ENCODE results near the gene RAD23A.

Gene RAD23A

DNA sequence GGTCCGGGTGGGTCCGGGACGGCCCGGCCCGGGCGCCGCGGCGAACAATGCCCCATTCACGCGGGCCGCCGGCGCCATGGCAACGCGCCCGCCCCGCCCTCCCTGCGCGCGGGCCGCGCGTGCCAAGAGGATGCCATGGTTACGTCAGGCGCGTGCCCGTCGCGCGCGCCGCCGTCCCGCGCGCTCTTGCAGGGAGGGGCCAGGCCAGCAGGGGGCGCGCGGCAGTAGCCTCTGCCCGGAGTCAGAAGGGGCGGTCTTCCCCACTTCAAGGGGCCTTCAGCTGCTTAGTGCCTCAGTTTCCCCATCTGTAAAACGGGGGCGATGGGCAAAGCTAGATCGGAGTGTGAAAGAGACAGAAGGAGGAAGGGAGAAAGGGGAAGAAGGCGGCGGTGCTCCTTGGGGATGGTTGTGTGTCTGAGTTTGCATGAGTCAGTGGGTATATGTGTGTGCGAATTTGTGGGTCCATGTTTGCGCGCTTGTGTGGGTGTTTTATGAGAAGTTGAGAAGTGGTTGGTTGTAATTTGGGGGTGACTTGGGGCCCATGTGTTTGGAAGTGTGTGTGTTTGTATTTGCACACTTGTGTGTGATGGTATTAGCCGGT, 38.0 kb downstream of the RAD23A start:
- H3K9me3 ChIP-seq (ENCODE audit: control insufficient read depth, insufficient read depth, low read length), result no peaks in the 10 kb centered on the region
- H3K9ac ChIP-seq (ENCODE audit: low read depth, low read length), result no peak overlapping the region
- peaks cover 2% of the 10 kb centered on the region for H3K4me1 ChIP-seq (ENCODE audit: control insufficient read depth, insufficient read depth, low read length)
- no peaks in the 10 kb centered on the region for H3K36me3 ChIP-seq (ENCODE audit: control insufficient read depth, insufficient read depth, low read length)
- H3K4me3 ChIP-seq (ENCODE audit: low read depth, low read length), result peak overlapping the region; percentile 35
- H3K27me3 ChIP-seq (ENCODE audit: control insufficient read depth, insufficient read depth, low read length), result peaks cover 51% of the 10 kb centered on the region

DNA sequence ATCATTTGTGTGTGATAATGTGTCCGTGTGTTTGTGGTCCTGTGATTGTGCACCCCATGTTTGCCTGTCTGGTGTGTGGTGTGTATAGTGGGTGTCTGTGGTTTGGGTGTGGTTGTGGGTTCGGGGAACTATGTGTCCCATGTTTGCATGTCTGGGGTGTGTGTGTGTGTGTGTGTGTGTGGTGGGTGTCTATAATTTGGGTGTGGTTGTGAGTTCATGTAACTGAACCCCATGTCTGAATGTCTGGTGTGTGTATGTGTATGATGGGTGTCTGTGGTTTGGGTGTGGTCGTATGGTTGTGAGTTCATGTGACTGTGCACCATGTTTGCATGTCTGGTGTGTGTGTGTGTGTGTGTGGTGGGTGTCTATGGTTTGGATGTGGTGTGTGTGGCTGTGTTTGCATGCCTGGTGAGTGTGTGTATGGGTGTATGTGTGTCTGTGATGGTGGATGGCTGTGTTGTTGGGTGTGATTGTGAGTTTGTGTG, 38.5 kb downstream of the RAD23A start:
- Histone ChIP-seq H3K9me3 (ENCODE audit: control insufficient read depth, insufficient read depth, low read length) (no peaks in the 10 kb centered on the region), H3K27me3 (ENCODE audit: control insufficient read depth, insufficient read depth, low read length) (peaks cover 55% of the 10 kb centered on the region), H3K36me3 (ENCODE audit: control insufficient read depth, insufficient read depth, low read length) (no peaks in the 10 kb centered on the region), H3K4me3 (ENCODE audit: low read depth, low read length) (no peak overlapping the region), H3K9ac (ENCODE audit: low read depth, low read length) (no peak overlapping the region), H3K4me1 (ENCODE audit: control insufficient read depth, insufficient read depth, low read length) (peaks cover 2% of the 10 kb centered on the region)

DNA sequence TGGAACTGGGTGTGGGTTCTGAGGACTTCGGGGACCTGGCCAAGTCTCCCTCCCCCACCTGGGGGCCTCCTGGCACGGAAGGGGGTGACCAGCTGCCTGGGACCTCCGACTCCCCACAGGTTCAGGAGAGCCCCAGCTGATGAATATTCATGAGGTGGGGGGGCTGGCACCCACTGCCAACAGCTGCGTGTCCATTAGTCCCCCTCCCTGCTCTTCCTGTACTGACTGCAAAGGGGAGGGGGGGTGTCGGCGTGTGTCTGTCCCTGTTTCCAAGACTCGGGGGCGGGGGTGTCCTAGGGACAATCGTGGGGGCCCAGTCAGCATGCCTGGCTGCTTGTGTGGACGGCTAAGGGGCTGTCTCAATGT, 39.0 kb downstream of the RAD23A start:
- H3K27me3 ChIP-seq (ENCODE audit: control insufficient read depth, insufficient read depth, low read length), result peaks cover 59% of the 10 kb centered on the region
- no peak overlapping the region for H3K9ac ChIP-seq (ENCODE audit: low read depth, low read length)
- no peak overlapping the region for H3K4me3 ChIP-seq (ENCODE audit: low read depth, low read length)

DNA sequence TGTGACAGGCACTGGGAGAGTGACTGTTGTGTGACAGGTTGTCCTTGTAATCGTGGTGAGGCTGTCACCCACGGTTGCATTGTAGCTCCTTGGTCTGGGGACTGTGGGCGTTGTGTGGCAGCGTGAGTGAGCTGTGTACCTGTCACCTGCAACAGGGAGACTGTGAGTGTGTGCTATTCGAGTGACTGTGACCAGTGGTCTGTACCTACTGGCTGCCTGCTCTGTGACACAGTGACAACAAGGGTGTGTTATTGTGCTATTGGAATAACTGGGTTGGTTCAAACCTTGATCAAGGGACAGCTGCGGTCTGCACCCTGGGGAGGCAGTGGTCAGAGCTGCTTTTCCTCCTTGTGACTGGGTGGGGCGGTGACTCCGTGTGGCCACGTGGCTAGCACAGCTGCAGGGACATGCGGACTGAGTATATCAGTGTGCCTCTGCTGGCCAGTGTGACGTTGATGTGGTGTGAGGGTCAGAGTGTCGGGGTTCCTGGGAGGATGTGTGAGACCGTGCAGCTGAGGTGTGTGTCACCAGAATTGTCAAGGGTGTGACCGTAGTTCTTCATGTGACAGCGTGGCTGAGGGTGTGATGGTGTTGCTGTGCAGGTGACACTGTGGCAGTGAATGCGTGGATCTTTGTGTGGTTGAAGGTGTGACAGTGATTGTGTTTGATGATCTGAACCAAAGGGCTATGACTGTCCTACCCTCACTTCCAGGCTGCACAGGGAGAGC, 39.6 kb downstream of the RAD23A start:
- Histone ChIP-seq H3K4me3 (ENCODE audit: low read depth, low read length) (peak overlapping the region; percentile 8), H3K4me1 (ENCODE audit: control insufficient read depth, insufficient read depth, low read length) (peaks cover 2% of the 10 kb centered on the region), H3K9me3 (ENCODE audit: control insufficient read depth, insufficient read depth, low read length) (no peaks in the 10 kb centered on the region), H3K27me3 (ENCODE audit: control insufficient read depth, insufficient read depth, low read length) (peaks cover 64% of the 10 kb centered on the region), H3K9ac (ENCODE audit: low read depth, low read length) (no peak overlapping the region), H3K36me3 (ENCODE audit: control insufficient read depth, insufficient read depth, low read length) (no peaks in the 10 kb centered on the region)

More for the DNA sequence above, 39.0 kb downstream of the RAD23A start:
- Histone ChIP-seq H3K4me1 (ENCODE audit: control insufficient read depth, insufficient read depth, low read length) (peaks cover 2% of the 10 kb centered on the region), H3K36me3 (ENCODE audit: control insufficient read depth, insufficient read depth, low read length) (no peaks in the 10 kb centered on the region), H3K9me3 (ENCODE audit: control insufficient read depth, insufficient read depth, low read length) (no peaks in the 10 kb centered on the region)

DNA sequence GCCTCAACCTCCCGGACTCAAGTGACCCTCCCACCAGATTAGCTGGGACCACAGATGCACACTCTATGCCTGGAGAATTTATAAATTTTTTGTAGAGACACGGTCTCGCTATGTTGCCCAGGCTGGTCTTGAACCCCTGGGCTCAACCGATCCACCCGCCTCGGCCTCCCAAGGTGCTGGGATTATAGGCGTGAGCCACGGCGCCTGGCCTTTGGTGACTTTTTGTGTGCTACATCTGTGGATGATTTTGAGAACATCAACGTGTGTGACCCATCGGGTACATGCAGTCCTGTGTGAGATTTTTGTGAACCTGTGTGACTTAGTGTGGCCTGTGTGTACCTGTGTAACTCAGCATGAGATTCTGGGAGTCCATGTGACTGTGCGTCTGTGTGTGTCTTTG, 41.1 kb downstream of the RAD23A start:
- no peaks in the 10 kb centered on the region for H3K9me3 ChIP-seq (ENCODE audit: control insufficient read depth, insufficient read depth, low read length)
- no peak overlapping the region for H3K4me3 ChIP-seq (ENCODE audit: low read depth, low read length)
- H3K36me3 ChIP-seq (ENCODE audit: control insufficient read depth, insufficient read depth, low read length), result no peaks in the 10 kb centered on the region
- no peak overlapping the region for H3K9ac ChIP-seq (ENCODE audit: low read depth, low read length)
- peaks cover 2% of the 10 kb centered on the region for H3K4me1 ChIP-seq (ENCODE audit: control insufficient read depth, insufficient read depth, low read length)
- peaks cover 74% of the 10 kb centered on the region for H3K27me3 ChIP-seq (ENCODE audit: control insufficient read depth, insufficient read depth, low read length)

DNA sequence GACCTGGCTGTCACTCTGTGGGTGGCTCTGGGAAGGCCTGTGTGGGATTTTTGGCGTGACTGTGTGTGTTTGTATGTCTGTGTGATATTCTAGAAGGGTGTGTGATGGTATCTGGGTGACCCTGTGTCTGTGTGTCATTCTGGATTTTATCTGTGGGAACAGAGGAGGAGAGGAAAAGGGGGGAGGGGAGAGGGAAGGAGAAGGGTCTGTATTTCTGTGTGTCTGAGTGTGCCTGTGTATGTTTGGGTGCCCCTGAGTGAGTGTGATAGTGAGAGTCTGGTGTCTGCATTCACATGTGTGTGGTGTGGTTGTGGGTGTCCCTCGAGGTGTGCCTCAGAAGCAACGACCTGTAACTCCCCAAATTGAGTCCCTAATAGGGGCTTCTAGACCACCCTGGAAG, 41.5 kb downstream of the RAD23A start:
- peaks cover 2% of the 10 kb centered on the region for H3K4me1 ChIP-seq (ENCODE audit: control insufficient read depth, insufficient read depth, low read length)
- peaks cover 71% of the 10 kb centered on the region for H3K27me3 ChIP-seq (ENCODE audit: control insufficient read depth, insufficient read depth, low read length)
- H3K4me3 ChIP-seq (ENCODE audit: low read depth, low read length), result no peak overlapping the region
- H3K9ac ChIP-seq (ENCODE audit: low read depth, low read length), result no peak overlapping the region
- no peaks in the 10 kb centered on the region for H3K36me3 ChIP-seq (ENCODE audit: control insufficient read depth, insufficient read depth, low read length)
- no peaks in the 10 kb centered on the region for H3K9me3 ChIP-seq (ENCODE audit: control insufficient read depth, insufficient read depth, low read length)

DNA sequence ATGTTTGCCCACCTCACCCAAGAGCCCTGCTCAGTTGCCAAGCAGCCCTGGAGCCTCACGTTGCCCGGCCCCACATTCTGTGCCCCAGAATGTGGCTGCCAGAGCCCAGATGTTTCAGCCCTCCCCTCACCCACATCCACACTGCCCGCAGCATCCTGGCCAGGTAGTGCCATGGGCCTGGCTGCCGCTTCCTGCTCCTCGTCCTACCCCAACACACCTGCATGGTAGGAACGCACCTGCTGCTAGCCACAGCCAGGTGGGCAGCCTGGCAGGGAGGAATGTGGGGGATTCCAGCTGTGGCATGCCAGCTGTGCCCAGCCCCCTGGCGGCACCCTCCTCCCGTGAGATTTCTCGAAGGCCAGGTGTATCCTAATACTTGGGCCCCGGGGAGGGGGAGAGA, 42.1 kb downstream of the RAD23A start:
- Histone ChIP-seq H3K36me3 (ENCODE audit: control insufficient read depth, insufficient read depth, low read length) (no peaks in the 10 kb centered on the region), H3K9me3 (ENCODE audit: control insufficient read depth, insufficient read depth, low read length) (no peaks in the 10 kb centered on the region), H3K9ac (ENCODE audit: low read depth, low read length) (no peak overlapping the region), H3K27me3 (ENCODE audit: control insufficient read depth, insufficient read depth, low read length) (peaks cover 70% of the 10 kb centered on the region), H3K4me1 (ENCODE audit: control insufficient read depth, insufficient read depth, low read length) (peaks cover 2% of the 10 kb centered on the region), H3K4me3 (ENCODE audit: low read depth, low read length) (no peak overlapping the region)

DNA sequence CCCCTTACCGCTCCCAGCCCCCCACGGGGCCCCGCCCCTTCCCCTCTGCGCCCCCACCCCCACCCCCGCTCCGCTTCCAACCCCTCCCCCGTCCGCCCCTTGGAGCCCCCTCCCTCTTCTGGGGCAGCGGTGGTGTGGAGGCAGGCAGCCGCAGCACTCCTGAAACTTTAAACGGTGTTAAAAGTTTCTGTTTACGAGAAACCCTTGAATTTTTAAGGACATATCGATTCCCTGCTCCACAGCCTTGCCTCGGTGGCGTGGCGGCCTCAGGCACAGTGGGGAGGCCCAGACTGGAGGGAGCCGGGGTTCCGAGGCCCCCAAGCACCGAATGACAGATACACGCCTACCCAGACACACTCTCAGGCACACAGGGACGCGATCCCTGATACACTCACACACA, 44.8 kb downstream of the RAD23A start:
- Histone ChIP-seq H3K9me3 (ENCODE audit: control insufficient read depth, insufficient read depth, low read length) (no peaks in the 10 kb centered on the region), H3K4me3 (ENCODE audit: low read depth, low read length) (no peak overlapping the region), H3K36me3 (ENCODE audit: control insufficient read depth, insufficient read depth, low read length) (no peaks in the 10 kb centered on the region), H3K4me1 (ENCODE audit: control insufficient read depth, insufficient read depth, low read length) (peaks cover 2% of the 10 kb centered on the region), H3K9ac (ENCODE audit: low read depth, low read length) (no peak overlapping the region), H3K27me3 (ENCODE audit: control insufficient read depth, insufficient read depth, low read length) (peaks cover 73% of the 10 kb centered on the region)

DNA sequence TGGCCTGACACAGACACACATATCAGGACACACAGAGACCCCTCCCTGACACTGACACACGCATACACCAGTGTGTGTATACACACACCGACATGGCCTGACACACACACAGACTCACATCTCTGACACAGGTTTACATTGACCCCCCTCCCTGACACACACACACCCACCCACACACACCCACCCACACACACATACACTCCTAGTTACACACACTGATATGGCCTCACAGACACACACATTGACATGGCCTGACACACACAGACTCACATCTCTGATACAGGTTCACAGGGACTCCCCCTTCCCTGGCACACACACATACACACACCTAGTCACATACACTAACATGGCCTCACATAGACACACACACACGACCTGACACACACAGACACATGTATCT, 45.2 kb downstream of the RAD23A start:
- H3K36me3 ChIP-seq (ENCODE audit: control insufficient read depth, insufficient read depth, low read length), result no peaks in the 10 kb centered on the region
- H3K4me3 ChIP-seq (ENCODE audit: low read depth, low read length), result no peak overlapping the region
- H3K9ac ChIP-seq (ENCODE audit: low read depth, low read length), result no peak overlapping the region
- H3K4me1 ChIP-seq (ENCODE audit: control insufficient read depth, insufficient read depth, low read length), result no peaks in the 10 kb centered on the region
- H3K9me3 ChIP-seq (ENCODE audit: control insufficient read depth, insufficient read depth, low read length), result no peaks in the 10 kb centered on the region
- peaks cover 70% of the 10 kb centered on the region for H3K27me3 ChIP-seq (ENCODE audit: control insufficient read depth, insufficient read depth, low read length)

DNA sequence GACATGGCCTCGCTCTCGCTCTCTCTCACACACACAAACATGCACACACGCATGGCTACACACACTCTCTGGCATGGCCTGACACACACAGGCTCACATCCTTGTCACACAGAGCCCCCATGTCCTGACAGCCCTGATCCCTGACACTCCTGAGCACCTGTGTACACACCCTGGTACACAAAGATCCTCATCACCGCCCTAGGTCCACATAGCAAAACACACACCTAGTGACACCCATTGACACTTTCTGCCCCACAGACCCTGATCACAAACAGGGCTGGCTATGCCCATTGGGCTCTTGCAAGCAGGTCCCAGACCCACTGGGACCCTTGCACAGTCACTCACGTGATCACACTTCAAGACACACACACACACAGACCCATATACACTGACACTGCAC, 45.6 kb downstream of the RAD23A start:
- no peak overlapping the region for H3K9ac ChIP-seq (ENCODE audit: low read depth, low read length)
- H3K36me3 ChIP-seq (ENCODE audit: control insufficient read depth, insufficient read depth, low read length), result no peaks in the 10 kb centered on the region
- no peaks in the 10 kb centered on the region for H3K9me3 ChIP-seq (ENCODE audit: control insufficient read depth, insufficient read depth, low read length)
- no peak overlapping the region for H3K4me3 ChIP-seq (ENCODE audit: low read depth, low read length)
- H3K27me3 ChIP-seq (ENCODE audit: control insufficient read depth, insufficient read depth, low read length), result peaks cover 74% of the 10 kb centered on the region
- H3K4me1 ChIP-seq (ENCODE audit: control insufficient read depth, insufficient read depth, low read length), result no peaks in the 10 kb centered on the region

DNA sequence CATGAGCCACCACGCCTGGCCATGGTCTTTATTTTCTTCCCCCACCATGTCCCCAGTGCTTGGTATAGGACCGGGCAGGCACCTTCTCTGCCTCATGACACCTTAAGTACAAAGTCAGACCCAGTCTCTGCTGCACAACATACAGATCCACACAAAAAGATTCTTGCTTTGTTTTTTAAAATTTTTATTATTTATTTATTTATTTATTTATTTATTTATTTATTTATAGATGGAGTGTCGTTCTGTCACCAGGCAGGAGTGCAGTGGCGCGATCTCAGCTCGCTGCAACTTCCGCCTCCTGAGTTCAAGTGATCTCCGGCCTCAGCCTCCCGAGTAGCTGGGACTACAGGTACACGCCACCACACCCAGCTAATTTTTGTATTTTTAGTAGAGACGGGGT, 47.1 kb downstream of the RAD23A start:
- no peaks in the 10 kb centered on the region for H3K36me3 ChIP-seq (ENCODE audit: control insufficient read depth, insufficient read depth, low read length)
- no peaks in the 10 kb centered on the region for H3K4me1 ChIP-seq (ENCODE audit: control insufficient read depth, insufficient read depth, low read length)
- no peaks in the 10 kb centered on the region for H3K9me3 ChIP-seq (ENCODE audit: control insufficient read depth, insufficient read depth, low read length)
- H3K4me3 ChIP-seq (ENCODE audit: low read depth, low read length), result no peak overlapping the region
- H3K27me3 ChIP-seq (ENCODE audit: control insufficient read depth, insufficient read depth, low read length), result peaks cover 81% of the 10 kb centered on the region
- H3K9ac ChIP-seq (ENCODE audit: low read depth, low read length), result no peak overlapping the region

DNA sequence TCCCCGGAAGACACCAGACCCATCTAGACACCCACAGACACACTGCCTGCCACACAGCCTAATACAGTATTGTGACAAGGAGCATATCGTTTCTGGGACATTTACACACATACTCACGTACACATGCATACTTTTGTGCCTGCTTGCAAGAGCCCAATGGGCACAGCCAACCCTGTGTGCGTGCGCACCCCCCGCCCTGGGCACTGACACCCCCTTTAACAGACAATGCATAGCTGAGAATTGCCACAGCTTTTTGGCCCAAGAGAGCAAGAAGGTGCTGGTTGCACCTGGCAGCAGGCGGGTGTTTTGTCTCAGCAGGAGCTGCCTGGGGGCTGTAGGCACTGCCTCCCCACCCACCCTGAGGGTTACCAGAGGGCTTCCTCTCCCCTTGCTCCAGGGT, 47.9 kb downstream of the RAD23A start:
- peaks cover 84% of the 10 kb centered on the region for H3K27me3 ChIP-seq (ENCODE audit: control insufficient read depth, insufficient read depth, low read length)
- H3K9me3 ChIP-seq (ENCODE audit: control insufficient read depth, insufficient read depth, low read length), result no peaks in the 10 kb centered on the region
- no peak overlapping the region for H3K9ac ChIP-seq (ENCODE audit: low read depth, low read length)
- H3K4me3 ChIP-seq (ENCODE audit: low read depth, low read length), result no peak overlapping the region
- no peaks in the 10 kb centered on the region for H3K36me3 ChIP-seq (ENCODE audit: control insufficient read depth, insufficient read depth, low read length)
- H3K4me1 ChIP-seq (ENCODE audit: control insufficient read depth, insufficient read depth, low read length), result no peaks in the 10 kb centered on the region

Measured in iPS-15b (cell line).